HG03565 (cell line): ENCODE measurements around the gene KDM3A.

ENCODE experiments used
- ATAC-seq: cut with Tn5 transposase; IDR thresholded peaks from one replicate; pipeline ENCODE4 v1.9.1; 2021; ENCODE audit warnings: mild to moderate bottlenecking, moderate library complexity; ENCODE audit not compliant: unreplicated experiment

The KDM3A gene

GRCh38 chr2:86513948-86514660 is 72.9 kb downstream of the KDM3A start:
- no peak for ATAC-seq

DNA sequence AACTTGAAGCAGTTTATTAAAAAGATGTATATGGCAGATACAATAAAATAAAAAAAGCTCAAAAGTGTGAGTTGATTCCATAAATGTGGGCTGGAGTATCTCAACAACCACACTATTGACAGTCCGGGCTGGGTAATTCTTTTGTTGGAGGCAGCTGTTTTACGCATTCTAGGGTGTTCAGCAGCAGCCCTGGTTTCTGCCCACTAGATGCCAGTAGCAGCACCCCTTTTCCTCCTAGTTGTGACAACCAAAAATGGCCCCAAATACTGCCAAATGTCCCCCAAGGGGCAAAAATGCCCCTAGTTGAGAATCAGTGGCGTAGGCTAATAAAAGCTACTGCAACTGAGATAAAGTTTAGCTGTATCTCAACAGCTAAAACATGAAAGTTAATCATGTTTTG is 77.3 kb downstream of the KDM3A start:
- ATAC-seq, result no peak

DNA sequence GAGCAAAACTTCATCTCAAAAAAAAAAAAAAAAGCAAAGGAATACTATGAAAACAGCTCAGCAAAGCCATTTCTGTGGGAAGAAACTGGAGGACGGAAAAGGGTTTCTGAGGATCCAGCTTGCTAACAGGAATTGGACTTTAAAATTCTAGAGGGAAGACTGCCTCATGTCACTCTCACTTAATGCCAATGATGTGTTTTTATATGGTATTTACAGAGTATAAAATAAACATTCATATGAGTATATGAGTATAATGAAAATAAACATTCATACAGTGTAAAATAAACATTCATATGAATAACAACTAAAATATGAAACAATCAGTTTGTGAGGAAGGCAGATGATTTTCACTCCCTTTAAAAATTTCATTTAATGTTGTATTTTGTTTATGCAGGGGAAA is 78.2 kb downstream of the KDM3A start:
- no peak for ATAC-seq

GRCh38 chr2:86520153-86520552 is 79.0 kb downstream of the KDM3A start:
- no peak for ATAC-seq

- no peak for ATAC-seq
Measured at GRCh38 chr2:86521922-86522321, 80.8 kb downstream of the KDM3A start.

DNA sequence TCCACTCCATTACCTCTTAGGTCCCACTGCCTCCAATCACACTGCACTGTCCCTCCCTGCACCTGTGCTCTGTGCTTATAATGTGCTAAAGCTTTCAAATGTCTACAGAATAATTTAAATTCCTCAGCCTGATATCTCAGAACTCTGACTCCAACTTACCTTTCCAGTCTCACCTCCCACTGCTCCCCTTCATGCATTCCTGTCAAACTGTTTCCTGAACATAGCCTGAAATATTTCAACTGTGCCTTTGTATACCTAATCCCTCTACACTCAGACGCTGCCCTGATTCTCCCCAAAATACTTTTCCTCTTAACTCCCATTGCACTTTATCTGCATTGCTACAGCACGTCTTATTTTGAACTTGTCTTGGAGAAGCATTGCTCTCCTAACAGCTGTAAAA is 81.5 kb downstream of the KDM3A start:
- no peak for ATAC-seq

GRCh38 chr2:86523491-86523890 is 82.3 kb downstream of the KDM3A start:
- ATAC-seq, result no peak

- no peak for ATAC-seq
Measured at GRCh38 chr2:86525421-86526340, 84.5 kb downstream of the KDM3A start.

DNA sequence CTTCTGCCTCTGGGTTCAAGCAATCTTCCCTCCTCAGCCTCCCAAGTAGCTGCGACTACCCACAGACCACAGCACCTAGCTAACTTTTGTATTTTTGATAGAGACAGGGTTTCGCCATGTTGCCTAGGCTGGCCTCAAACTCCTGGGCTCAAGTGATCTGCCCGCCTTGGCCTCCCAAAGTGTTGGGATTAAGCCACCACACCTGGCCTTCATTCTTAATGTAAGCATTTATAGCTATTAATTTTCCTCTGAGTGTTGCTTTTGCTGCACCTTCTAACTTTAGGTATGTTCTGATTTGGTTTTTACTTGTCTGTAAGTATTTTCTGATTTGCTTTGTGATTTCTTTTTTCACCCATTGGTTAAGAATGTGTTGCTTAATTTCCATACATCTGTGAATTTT is 92.4 kb downstream of the KDM3A start:
- ATAC-seq, result no peak

- ATAC-seq, result no peak
Measured at GRCh38 chr2:86541334-86541733, 100.2 kb downstream of the KDM3A start.
